GM12878 (cell line): Measurements from ENCODE around the gene CEP120. TPM values are rescaled to one million over a fixed set of nuclear protein-coding genes. Genes with fewer than 3 reads are reported as not detected.

Source experiments
- BHLHE40 ChIP-seq, 2 experiments: fragments of 450-650 bp in 1 of 2; IDR thresholded peaks; 2 replicates each; pipeline ENCODE4 v1.6.1; 2011 to 2017; ENCODE audit warnings: low read depth in 2 of 2, borderline replicate concordance in 1 of 2, improper control_type of control experiment in 1 of 2, low read length in 1 of 2, mild to moderate bottlenecking in 1 of 2
- CEBPB ChIP-seq, 2 experiments: fragments of 150-350 bp in 1 of 2; IDR thresholded peaks; 2 replicates each; pipeline ENCODE4 v1.6.1; 2012 to 2014; ENCODE audit warnings: low read depth in 2 of 2, low read length in 2 of 2, borderline replicate concordance in 1 of 2, inconsistent platforms in 1 of 2
- CHD1 ChIP-seq: IDR thresholded peaks from 2 replicates; pipeline ENCODE4 v1.6.1; 2012; ENCODE audit warnings: low read depth, low read length, improper control_type of control experiment
- CUX1 ChIP-seq: IDR thresholded peaks from 2 replicates; pipeline ENCODE4 v1.6.1; 2012; ENCODE audit warnings: improper control_type of control experiment, low read depth, low read length; ENCODE audit not compliant: insufficient replicate concordance
- EED ChIP-seq: sonication (generic); IDR thresholded peaks from 2 replicates; pipeline ENCODE4 v1.6.1; 2016; ENCODE audit warnings: antibody characterized with exemption, low read depth
- GABPA ChIP-seq: IDR thresholded peaks from 2 replicates; pipeline ENCODE4 v1.6.1; 2014; ENCODE audit warnings: antibody characterized with exemption, low read depth, mild to moderate bottlenecking, inconsistent platforms
- IKZF1 ChIP-seq: fragments of 450-650 bp; conservative IDR thresholded peaks from 2 replicates; pipeline ENCODE4 v1.6.1; 2017; ENCODE audit warnings: antibody characterized with exemption, mild to moderate bottlenecking
- IKZF2 ChIP-seq, 2 experiments: fragments of 450-650 bp; IDR thresholded peaks; 2 replicates each; pipeline ENCODE4 v1.6.1; 2017; ENCODE audit warnings: mild to moderate bottlenecking in 2 of 2, moderate library complexity in 2 of 2
- IRF4 ChIP-seq: IDR thresholded peaks from 2 replicates; pipeline ENCODE4 v1.6.1; 2011; ENCODE audit warnings: low read depth, low read length
- KAT2A ChIP-seq: conservative IDR thresholded peaks from 2 replicates; pipeline ENCODE4 v1.6.1; 2011; ENCODE audit warnings: low read depth, low read length; ENCODE audit not compliant: control insufficient read depth
- KDM1A ChIP-seq: fragments of 200-600 bp; sonication (generic); IDR thresholded peaks from 2 replicates; pipeline ENCODE4 v1.6.1; 2016; ENCODE audit warnings: borderline replicate concordance
- LARP7 ChIP-seq: fragments of 450-650 bp; IDR thresholded peaks from 2 replicates; pipeline ENCODE4 v1.6.1; 2017; ENCODE audit warnings: mild to moderate bottlenecking
- MTA2 ChIP-seq: fragments of 450-650 bp; IDR thresholded peaks from 2 replicates; pipeline ENCODE4 v1.6.1; 2016; ENCODE audit warnings: low read depth, mild to moderate bottlenecking, moderate library complexity
- MXI1 ChIP-seq: fragments of 150-350 bp; IDR thresholded peaks from 2 replicates; pipeline ENCODE4 v1.6.1; 2011; ENCODE audit warnings: low read depth, mild to moderate bottlenecking, inconsistent platforms, low read length, improper control_type of control experiment
- MYB ChIP-seq: fragments of 150-350 bp; IDR thresholded peaks from 2 replicates; pipeline ENCODE4 v1.6.1; 2014; ENCODE audit warnings: mild to moderate bottlenecking, low read depth, low read length, borderline replicate concordance
- NFXL1 ChIP-seq: fragments of 450-650 bp; IDR thresholded peaks from 2 replicates; pipeline ENCODE4 v1.6.1; 2017; ENCODE audit warnings: antibody characterized with exemption, mild to moderate bottlenecking, borderline replicate concordance
- PAX5 ChIP-seq: IDR thresholded peaks from 2 replicates; pipeline ENCODE4 v1.6.1; 2011; ENCODE audit warnings: low read depth, low read length, borderline replicate concordance
- PAX8 ChIP-seq: fragments of 450-650 bp; IDR thresholded peaks from 2 replicates; pipeline ENCODE4 v1.6.1; 2017; ENCODE audit warnings: mild to moderate bottlenecking, moderate library complexity
- POLR2AphosphoS5 ChIP-seq: IDR thresholded peaks from 2 replicates; pipeline ENCODE4 v1.6.1; 2011; ENCODE audit warnings: mild to moderate bottlenecking, low read length, inconsistent platforms
- RAD51 ChIP-seq: fragments of 450-650 bp; IDR thresholded peaks from 2 replicates; pipeline ENCODE4 v1.6.1; 2016; ENCODE audit warnings: moderate library complexity, mild to moderate bottlenecking, inconsistent platforms
- RELA ChIP-seq: fragments of 450-650 bp; IDR thresholded peaks from 2 replicates; pipeline ENCODE4 v1.8.0; 2014; ENCODE audit warnings: borderline replicate concordance; ENCODE audit not compliant: partially characterized antibody
- STAT3 ChIP-seq: IDR thresholded peaks from 2 replicates; pipeline ENCODE4 v1.6.1; 2011; ENCODE audit warnings: low read depth, low read length, improper control_type of control experiment
- polyA plus RNA-seq, 11 experiments: library from polyadenylated mRNA; depleted of rRNA in 4 of 11; unstranded in 6 of 11; stranded (reverse) in 5 of 11; fragments of >200 nt; fragmentation: Nextera tagmentation in 4 of 11; fragmentation: Illumina TruSeq in 1 of 11; extraction: Ambion mirVana in 4 of 11; extraction: Trizol in 1 of 11; gene quantifications; 1 replicate in 1 of 11; 2 replicates in 10 of 11; pipeline versions ENCODE4 v1.2.1 to v1.2.3, GENCODE V29; 2011 to 2016; ENCODE audit warnings: inconsistent platforms in 2 of 11, missing spikeins in 2 of 11, low read depth in 1 of 11
- total RNA-seq, 4 experiments: library from RNA; depleted of rRNA in 3 of 4; stranded (reverse); fragments of >200 nt in 3 of 4; fragmentation: Illumina TruSeq in 1 of 4; extraction: Trizol in 1 of 4; gene quantifications; 2 replicates each; pipeline versions ENCODE4 v1.2.1 to v1.2.3, GENCODE V29; 2013 to 2021
- TF ChIP-seq, protein P1 (sequence below): fragments of 450-650 bp; IDR thresholded peaks from 2 replicates; pipeline ENCODE4 v1.6.1; 2014; ENCODE audit warnings: mild to moderate bottlenecking
- TF ChIP-seq, protein P2 (sequence below): fragments of 450-650 bp; IDR thresholded peaks from 2 replicates; pipeline ENCODE4 v1.6.1; 2016; ENCODE audit warnings: mild to moderate bottlenecking

Gene CEP120
- total and polyA plus RNA-seq, 10 of the 15 experiments (the other 5 are each of a cell fraction or from before 2014, with no cell fraction given): 4.1 to 23.0 (median 13.1) TPM

DNA sequence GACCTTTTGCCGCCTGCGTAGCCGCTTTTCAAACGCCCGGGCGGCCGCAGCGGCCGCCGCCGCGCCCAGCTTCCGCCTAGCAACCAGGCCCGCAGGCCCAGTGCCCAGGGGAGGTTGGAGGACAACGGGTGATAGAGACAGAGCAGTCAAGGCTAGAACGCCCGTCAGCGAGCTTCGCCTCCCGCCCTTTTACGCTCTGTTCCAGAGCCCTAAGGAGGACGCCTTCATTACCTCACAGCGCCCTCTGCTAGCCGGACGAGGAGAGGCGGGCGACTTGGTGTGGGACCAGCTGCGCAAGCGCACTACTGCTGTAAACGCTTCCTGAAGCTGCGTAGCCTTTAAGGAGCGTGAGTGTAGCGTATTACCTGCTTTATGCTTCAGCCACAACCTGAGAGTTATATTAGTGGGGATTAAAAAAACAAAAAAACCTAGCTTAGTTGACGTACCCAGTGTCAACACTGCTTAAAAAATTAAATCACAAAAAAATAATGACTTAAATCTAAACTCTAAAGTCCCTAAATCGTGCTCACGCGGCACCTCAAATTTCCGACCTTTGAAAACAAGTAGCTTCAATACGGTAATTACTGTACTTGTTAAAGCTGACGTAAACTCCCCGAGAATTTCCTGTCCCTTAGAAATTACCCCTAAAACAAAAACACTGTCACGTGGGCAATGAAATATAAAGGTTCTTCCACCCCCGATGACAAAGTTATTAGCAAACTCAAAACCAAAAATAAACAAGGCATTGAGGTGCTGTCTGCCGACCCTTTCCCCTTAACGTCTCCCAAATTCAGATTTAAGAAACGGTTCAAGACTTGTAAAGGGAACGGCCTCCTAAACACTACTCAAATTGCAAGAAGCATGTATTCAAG lies at the start of gene CEP120 (continued):
- TF ChIP-seq NFXL1 (no peak), PAX8 (no peak), BHLHE40 (IDR thresholded peaks at IDR 0.05; ENCODE audit: borderline replicate concordance in 1 of 2, low read depth in 2 of 2, low read length in 1 of 2) (peak; percentile 62 to 75; a peak in 3 of 4 replicates), RAD51 (peak; percentile 96), PAX5 (0 out of 2 replicates have a peak, but pooled peaks have one; percentile 29), MTA2 (peak; percentile 55; the same call in 1 of the 2 replicates), IKZF2 (IDR thresholded peaks at IDR 0.05) (peak in 1 of 2 experiments; percentile 65; a peak in 2 of 4 replicates), CEBPB (IDR thresholded peaks at IDR 0.05; ENCODE audit: borderline replicate concordance in 1 of 2, low read depth in 2 of 2, low read length in 2 of 2) (no peak; a peak in 1 of 4 replicates), KAT2A (no peak), EED (no peak), CHD1 (no peak), GABPA (0 out of 2 replicates have a peak, but pooled peaks have one; percentile 53), POLR2AphosphoS5 (peak; percentile 74; the same call in 1 of the 2 replicates), IKZF1 (peak; percentile 81), KDM1A (no peak), RELA (peak; percentile 9), LARP7 (no peak; the same call in 1 of the 2 replicates), MYB (0 out of 2 replicates have a peak, but pooled peaks have one; percentile 23), STAT3 (no peak), IRF4 (peak; percentile 68; the same call in 1 of the 2 replicates), MXI1 (peak; percentile 74), CUX1 (no peak)
- TF ChIP-seq, protein P1, sequence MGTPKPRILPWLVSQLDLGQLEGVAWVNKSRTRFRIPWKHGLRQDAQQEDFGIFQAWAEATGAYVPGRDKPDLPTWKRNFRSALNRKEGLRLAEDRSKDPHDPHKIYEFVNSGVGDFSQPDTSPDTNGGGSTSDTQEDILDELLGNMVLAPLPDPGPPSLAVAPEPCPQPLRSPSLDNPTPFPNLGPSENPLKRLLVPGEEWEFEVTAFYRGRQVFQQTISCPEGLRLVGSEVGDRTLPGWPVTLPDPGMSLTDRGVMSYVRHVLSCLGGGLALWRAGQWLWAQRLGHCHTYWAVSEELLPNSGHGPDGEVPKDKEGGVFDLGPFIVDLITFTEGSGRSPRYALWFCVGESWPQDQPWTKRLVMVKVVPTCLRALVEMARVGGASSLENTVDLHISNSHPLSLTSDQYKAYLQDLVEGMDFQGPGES: no peak
- TF ChIP-seq, protein P2, sequence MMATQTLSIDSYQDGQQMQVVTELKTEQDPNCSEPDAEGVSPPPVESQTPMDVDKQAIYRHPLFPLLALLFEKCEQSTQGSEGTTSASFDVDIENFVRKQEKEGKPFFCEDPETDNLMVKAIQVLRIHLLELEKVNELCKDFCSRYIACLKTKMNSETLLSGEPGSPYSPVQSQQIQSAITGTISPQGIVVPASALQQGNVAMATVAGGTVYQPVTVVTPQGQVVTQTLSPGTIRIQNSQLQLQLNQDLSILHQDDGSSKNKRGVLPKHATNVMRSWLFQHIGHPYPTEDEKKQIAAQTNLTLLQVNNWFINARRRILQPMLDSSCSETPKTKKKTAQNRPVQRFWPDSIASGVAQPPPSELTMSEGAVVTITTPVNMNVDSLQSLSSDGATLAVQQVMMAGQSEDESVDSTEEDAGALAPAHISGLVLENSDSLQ: peak; percentile 71; the same call in 1 of the 2 replicates
